Natural killer cell (primary cell): ENCODE data around the gene AHRR. TPM values are rescaled to one million over a fixed set of nuclear protein-coding genes. Genes with fewer than 3 reads are reported as not detected.
"Not testable (repeated sequence)": the region's sequence is repeated elsewhere in the genome, so short reads cannot be mapped to it uniquely, and the experiment has no call there.

Experiments
- ATAC-seq, 3 donors: fragments of 150-1000 bp in 2 of 3; fragments of 200-7000 bp in 1 of 3; cut with Tn5 transposase; 1 replicate in 1 of 3; 2 replicates in 2 of 3; pipeline ENCODE4 v1.10.0; 2021; ENCODE audit warnings: mild to moderate bottlenecking in 2 of 3, moderate library complexity in 2 of 3
- DNase-seq, 2 donors: peaks; one replicate each; pipeline versions ENCODE4 v3.0.0 to v3.0.0-alpha.2; 2013 to 2021; ENCODE audit warnings: mixed read lengths in 1 of 2
- H3K27ac ChIP-seq: one replicate; pipeline ENCODE4 v1.5.1; 2013; ENCODE audit warnings: mild to moderate bottlenecking, low read length
- H3K27me3 ChIP-seq: one replicate; pipeline ENCODE4 v1.6.1; 2013; ENCODE audit warnings: low read length; ENCODE audit not compliant: control insufficient read depth, insufficient read depth
- H3K36me3 ChIP-seq: one replicate; pipeline ENCODE4 v1.6.1; 2013; ENCODE audit warnings: low read length; ENCODE audit not compliant: control insufficient read depth, insufficient read depth
- H3K4me1 ChIP-seq: one replicate; pipeline ENCODE4 v1.6.1; 2013; ENCODE audit warnings: low read length; ENCODE audit not compliant: control insufficient read depth, insufficient read depth
- H3K4me3 ChIP-seq: one replicate; pipeline ENCODE4 v1.5.1; 2013; ENCODE audit warnings: low read length
- H3K9me3 ChIP-seq: one replicate; pipeline ENCODE4 v1.6.1; 2013; ENCODE audit warnings: low read length; ENCODE audit not compliant: control insufficient read depth, insufficient read depth
- H3K27ac Mint-ChIP-seq, 2 donors: one replicate each; pipeline ENCODE4 v1.8.0; 2022; ENCODE audit warnings: mild to moderate bottlenecking in 2 of 2, mixed read lengths in 2 of 2, moderate library complexity in 1 of 2
- H3K27me3 Mint-ChIP-seq, 2 donors: one replicate each; pipeline ENCODE4 v1.8.0; 2022; ENCODE audit warnings: low read depth in 2 of 2, mixed read lengths in 2 of 2
- H3K36me3 Mint-ChIP-seq: one replicate; pipeline ENCODE4 v1.8.0; 2022; ENCODE audit warnings: mixed read lengths
- H3K4me1 Mint-ChIP-seq, 2 donors: one replicate each; pipeline ENCODE4 v1.8.0; 2022; ENCODE audit warnings: mixed read lengths in 2 of 2
- H3K4me3 Mint-ChIP-seq: one replicate; pipeline ENCODE4 v1.8.0; 2022; ENCODE audit warnings: mild to moderate bottlenecking, moderate library complexity, mixed read lengths
- H3K9me3 Mint-ChIP-seq, 2 donors: one replicate each; pipeline ENCODE4 v1.8.0; 2022; ENCODE audit warnings: mixed read lengths in 2 of 2
- WGBS: methylation state at CpG from one replicate; pipeline ENCODE4 v1.1.7; 2013; ENCODE audit warnings: missing lambda C conversion rate; ENCODE audit not compliant: insufficient coverage; 5-methylcytosine and 5-hydroxymethylcytosine counted together
- intact Hi-C: fragments of 100-400 bp; cut with micrococcal nuclease; formaldehyde crosslinking; loops from one replicate; pipeline ENCODE4 v1.14.2; 2022
- total RNA-seq, 4 donors: library from RNA; stranded (reverse); fragments of 120-200 nt in 1 of 4; gene quantifications; one replicate each; pipeline versions ENCODE4 v1.2.3 to v1.2.4, GENCODE V29; 2013 to 2022
- TF ChIP-seq, protein P1 (sequence below): fragments of 200-600 bp; IDR thresholded peaks from one replicate; pipeline ENCODE4 v1.8.0; 2022; ENCODE audit warnings: antibody characterized with exemption

The AHRR gene
- total RNA-seq, result 1 to 10 TPM in 2 of 3 donors, under 1 TPM in 1; 0.88 to 1.4 (median 1.2) TPM
- total RNA-seq (2013), result 0.16 TPM

DNA sequence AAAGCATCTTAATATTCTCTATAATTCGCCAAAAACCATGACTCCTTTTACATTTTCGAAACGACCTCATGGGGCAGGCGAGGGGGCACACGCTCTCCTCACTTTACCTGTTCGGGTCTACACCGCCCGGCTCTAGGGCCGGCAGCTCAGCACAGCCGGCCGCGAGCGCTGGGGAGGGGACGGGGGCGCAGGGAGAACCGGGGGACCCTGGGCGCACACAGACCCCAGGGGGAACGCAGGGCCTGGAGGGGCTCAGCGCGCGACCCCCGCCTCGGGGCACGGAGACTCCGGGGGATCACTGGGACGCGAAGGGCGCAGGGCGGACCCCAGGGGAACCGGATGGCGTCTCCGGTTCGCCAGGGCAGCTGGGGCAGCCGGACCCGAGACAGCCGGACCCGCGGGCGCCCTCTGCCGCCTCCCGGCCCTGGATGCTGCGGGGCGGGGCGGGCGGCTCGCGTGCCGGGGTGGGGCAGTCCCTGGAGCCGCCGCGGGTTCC, at the start of gene AHRR:
TSS of gene AHRR (plus strand) at position 485 of the 496 bp plus-strand sequence. CDS start 22,189 bp downstream, outside the sequence.
- H3K4me1 ChIP-seq, result peaks cover 14% of the 10 kb centered on the region
- DNase-seq (peak in 1 of 2 donors; percentile 38), ATAC-seq (peak in 2 of 3 donors; percentile 21 to 62)
- Mint-ChIP-seq H3K4me1 (peaks cover 0 to 7% of the 10 kb centered on the region in 2 donors), H3K4me3 (peak within 1 kb of the TSS; percentile 31), H3K9me3 (no peaks in the 10 kb centered on the region), H3K27ac (no peak within 1 kb of the TSS), H3K36me3 (no peaks in the 10 kb centered on the region), H3K27me3 (peaks cover 15 to 17% of the 10 kb centered on the region in 2 donors)
- no peak within 1 kb of the TSS for H3K4me3 ChIP-seq
- peaks cover 22% of the 10 kb centered on the region for H3K27me3 ChIP-seq
- 1% methylated on average over 51 of the region's 51 CpGs for WGBS
- H3K9me3 ChIP-seq, result no peaks in the 10 kb centered on the region
- TF ChIP-seq, protein P1, sequence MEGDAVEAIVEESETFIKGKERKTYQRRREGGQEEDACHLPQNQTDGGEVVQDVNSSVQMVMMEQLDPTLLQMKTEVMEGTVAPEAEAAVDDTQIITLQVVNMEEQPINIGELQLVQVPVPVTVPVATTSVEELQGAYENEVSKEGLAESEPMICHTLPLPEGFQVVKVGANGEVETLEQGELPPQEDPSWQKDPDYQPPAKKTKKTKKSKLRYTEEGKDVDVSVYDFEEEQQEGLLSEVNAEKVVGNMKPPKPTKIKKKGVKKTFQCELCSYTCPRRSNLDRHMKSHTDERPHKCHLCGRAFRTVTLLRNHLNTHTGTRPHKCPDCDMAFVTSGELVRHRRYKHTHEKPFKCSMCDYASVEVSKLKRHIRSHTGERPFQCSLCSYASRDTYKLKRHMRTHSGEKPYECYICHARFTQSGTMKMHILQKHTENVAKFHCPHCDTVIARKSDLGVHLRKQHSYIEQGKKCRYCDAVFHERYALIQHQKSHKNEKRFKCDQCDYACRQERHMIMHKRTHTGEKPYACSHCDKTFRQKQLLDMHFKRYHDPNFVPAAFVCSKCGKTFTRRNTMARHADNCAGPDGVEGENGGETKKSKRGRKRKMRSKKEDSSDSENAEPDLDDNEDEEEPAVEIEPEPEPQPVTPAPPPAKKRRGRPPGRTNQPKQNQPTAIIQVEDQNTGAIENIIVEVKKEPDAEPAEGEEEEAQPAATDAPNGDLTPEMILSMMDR, result no peak
- intact Hi-C loops, result no loop called here
- H3K36me3 ChIP-seq, result peaks cover 2% of the 10 kb centered on the region
- no peak within 1 kb of the TSS for H3K27ac ChIP-seq

- H3K27ac Mint-ChIP-seq, result peak overlapping the region; percentile 87 to 89
- not testable (repeated sequence) for H3K36me3 Mint-ChIP-seq, H3K9me3 Mint-ChIP-seq, H3K27me3 Mint-ChIP-seq, H3K27ac ChIP-seq, DNase-seq, H3K27me3 ChIP-seq, H3K9me3 ChIP-seq
- peaks cover 12% of the 10 kb centered on the region for H3K36me3 ChIP-seq
- peaks cover 20% of the 10 kb centered on the region for H3K4me1 ChIP-seq
- peak in 1 of 3 donors; percentile 9 for ATAC-seq
- peaks cover 32 to 48% of the 10 kb centered on the region in 2 donors for H3K4me1 Mint-ChIP-seq
- peak overlapping the region; percentile 93 for H3K4me3 Mint-ChIP-seq
- intact Hi-C loops, result loop anchor here (2.0 kb wide), 1 partner anchor 53 kb away; the partner anchor contains the start of genes CCDC127 and SDHA
- H3K4me3 ChIP-seq, result peak overlapping the region; percentile 63
- under 1% methylated on average over 38 of the region's 41 CpGs for WGBS
Observed at GRCh38 chr5:271828-272167, 49.7 kb upstream of the AHRR start.

- H3K27ac Mint-ChIP-seq, result peak overlapping the region; percentile 51 to 75
- H3K4me1 Mint-ChIP-seq, result peaks cover 32 to 48% of the 10 kb centered on the region in 2 donors
- Histone ChIP-seq H3K36me3 (peaks cover 12% of the 10 kb centered on the region), H3K4me1 (peaks cover 20% of the 10 kb centered on the region)
- H3K27me3 ChIP-seq, H3K36me3 Mint-ChIP-seq, DNase-seq, intact Hi-C loops, H3K9me3 ChIP-seq, H3K9me3 Mint-ChIP-seq, ATAC-seq, H3K4me3 ChIP-seq, H3K27ac ChIP-seq, H3K27me3 Mint-ChIP-seq: not testable (repeated sequence)
- WGBS, result 95% methylated on average over 9 of the region's 9 CpGs
- H3K4me3 Mint-ChIP-seq, result peak overlapping the region; percentile 91
Observed at GRCh38 chr5:273091-273490, 48.4 kb upstream of the AHRR start.

DNA sequence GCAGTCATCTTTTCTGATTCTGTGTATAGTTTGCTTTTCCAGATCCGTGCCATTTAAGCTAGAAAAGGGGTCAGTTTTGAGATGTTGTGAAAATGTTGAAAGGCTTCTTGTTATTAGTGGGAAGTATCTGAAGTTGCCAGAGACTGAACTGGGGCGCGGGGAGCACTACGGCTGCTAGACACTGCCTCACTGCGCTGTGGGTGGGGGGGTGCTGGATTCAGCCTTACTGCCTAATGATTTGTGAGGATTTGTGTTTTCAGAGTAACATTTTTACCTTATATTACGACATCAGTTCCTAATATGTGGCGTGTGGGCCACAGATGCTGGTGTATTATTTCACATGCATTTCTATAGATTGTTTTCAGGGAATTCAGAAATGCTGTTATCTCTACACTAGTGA, 48.0 kb upstream of the AHRR start:
- 97% methylated on average over 6 of the region's 7 CpGs for WGBS
- ATAC-seq, DNase-seq, H3K36me3 Mint-ChIP-seq, H3K27me3 Mint-ChIP-seq, H3K9me3 ChIP-seq, H3K27ac ChIP-seq, intact Hi-C loops, H3K9me3 Mint-ChIP-seq, H3K27me3 ChIP-seq, H3K4me3 ChIP-seq: not testable (repeated sequence)
- peak overlapping the region; percentile 51 to 75 for H3K27ac Mint-ChIP-seq
- Histone ChIP-seq H3K4me1 (peaks cover 20% of the 10 kb centered on the region), H3K36me3 (peaks cover 12% of the 10 kb centered on the region)
- peaks cover 32 to 52% of the 10 kb centered on the region in 2 donors for H3K4me1 Mint-ChIP-seq
- H3K4me3 Mint-ChIP-seq, result peak overlapping the region; percentile 91

- H3K27ac ChIP-seq, H3K9me3 Mint-ChIP-seq, DNase-seq, H3K27ac Mint-ChIP-seq, H3K4me3 Mint-ChIP-seq, H3K27me3 ChIP-seq, H3K9me3 ChIP-seq, ATAC-seq, H3K27me3 Mint-ChIP-seq, H3K36me3 Mint-ChIP-seq, H3K4me3 ChIP-seq, intact Hi-C loops: not testable (repeated sequence)
- Histone ChIP-seq H3K4me1 (peaks cover 20% of the 10 kb centered on the region), H3K36me3 (peaks cover 14% of the 10 kb centered on the region)
- 80% methylated on average over 2 of the region's 7 CpGs for WGBS
- H3K4me1 Mint-ChIP-seq, result peaks cover 35 to 55% of the 10 kb centered on the region in 2 donors
Observed at GRCh38 chr5:274346-274745, 47.2 kb upstream of the AHRR start.
